SK-N-MC (cell line): ENCODE results near the gene HAT1.

Source experiments
- EZH2 ChIP-seq: fragments of 200-600 bp; sonication (generic); IDR thresholded peaks from one replicate; pipeline ENCODE4 v1.6.1; 2017; ENCODE audit warnings: antibody characterized with exemption
- FOXP2 ChIP-seq: optimal IDR thresholded peaks from 2 replicates; pipeline ENCODE3; 2011; ENCODE audit warnings: mild to moderate bottlenecking, moderate library complexity; ENCODE audit not compliant: insufficient read depth; ENCODE audit errors: extremely low read length, control extremely low read depth
- POLR2AphosphoS5 ChIP-seq: IDR thresholded peaks from 2 replicates; pipeline ENCODE4 v1.6.1; 2012; ENCODE audit warnings: mild to moderate bottlenecking, low read depth, low read length, borderline replicate concordance

GRCh38 chr2:171893196-171893823, 29.0 kb upstream of the HAT1 start:
- TF ChIP-seq EZH2 (no peak), POLR2AphosphoS5 (no peak), FOXP2 (no peak)
